SK-N-DZ (cell line): ENCODE data around the gene LHX2. TPM values are rescaled to one million over a fixed set of nuclear protein-coding genes. Genes with fewer than 3 reads are reported as not detected.
A peak's percentile ranks its signal among the peaks of the same experiment; 100 is the strongest.
"Not testable (repeated sequence)": the region's sequence is repeated elsewhere in the genome, so short reads cannot be mapped to it uniquely, and the experiment has no call there.

Experiments used
- DNase-seq: peaks from one replicate; pipeline ENCODE4 v3.0.0-alpha.2; 2015; ENCODE audit warnings: low spot score
- polyA plus RNA-seq, 2 experiments: library from polyadenylated mRNA; depleted of rRNA; stranded (reverse); fragments of >200 nt; gene quantifications; 2 replicates each; pipeline ENCODE4 v1.2.3, GENCODE V29; 2014

The LHX2 gene
- 3.8 and 5.2 TPM in 2 replicates for polyA plus RNA-seq (2014; cell fraction: cytosol; rRNA removed)
- 2.3 and 3.3 TPM in 2 replicates for polyA plus RNA-seq (2014; cell fraction: nucleus; rRNA removed)

DNA sequence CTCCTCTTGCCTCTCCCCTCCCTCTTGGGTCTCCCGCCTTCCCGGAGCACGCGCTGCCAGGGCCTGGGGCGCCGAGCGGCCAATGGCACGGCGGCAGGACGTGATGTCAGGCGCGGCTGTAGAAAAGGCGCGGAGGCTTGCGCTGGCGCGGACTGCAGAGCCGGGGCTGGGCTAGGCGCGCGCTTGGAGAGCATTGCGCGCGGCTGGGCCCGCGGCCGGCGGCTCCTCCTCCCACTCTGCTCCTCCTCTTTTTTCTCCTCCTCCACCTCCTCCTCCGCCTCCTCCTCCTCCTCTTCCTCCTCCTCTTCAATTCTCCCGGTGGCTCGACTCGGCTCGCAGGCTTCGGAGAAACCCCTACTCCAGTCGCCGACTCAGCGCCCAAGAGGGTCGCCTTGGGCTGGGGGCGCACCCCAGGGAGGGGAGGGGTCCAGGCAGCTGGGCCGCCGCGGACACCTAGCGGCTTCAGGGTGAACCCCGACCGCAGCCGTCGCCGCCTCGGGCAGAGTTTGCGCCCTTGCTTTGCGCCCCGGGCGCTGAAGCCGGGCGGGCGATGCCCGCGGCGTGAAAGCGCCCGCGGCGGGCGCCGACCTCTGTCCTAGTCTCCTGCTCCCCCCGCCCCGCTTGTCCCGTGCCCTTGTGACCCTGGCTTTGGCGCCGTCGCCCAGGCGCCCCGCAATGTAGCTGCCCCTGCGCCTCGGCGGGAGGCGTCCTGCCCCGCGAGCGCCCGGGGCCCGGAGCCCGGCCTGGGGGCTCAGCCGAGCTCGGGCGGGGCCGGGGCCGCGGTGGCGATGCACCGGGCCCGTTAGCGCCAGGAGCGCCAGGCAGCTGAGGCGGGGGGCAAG is at the start of gene LHX2:
LHX2 (plus strand) TSS at position 309 of the 842 bp plus-strand sequence. CDS start 581 bp downstream, outside the sequence.
- DNase-seq = peak; percentile 85

GRCh38 chr9:123964761-123965160 is 46.8 kb upstream of the LHX2 start:
- DNase-seq = no peak

- no peak for DNase-seq
Observed at GRCh38 chr9:123965801-123966686, 45.5 kb upstream of the LHX2 start.

- no peak for DNase-seq
Observed at GRCh38 chr9:123967323-123967722, 44.2 kb upstream of the LHX2 start.

DNA sequence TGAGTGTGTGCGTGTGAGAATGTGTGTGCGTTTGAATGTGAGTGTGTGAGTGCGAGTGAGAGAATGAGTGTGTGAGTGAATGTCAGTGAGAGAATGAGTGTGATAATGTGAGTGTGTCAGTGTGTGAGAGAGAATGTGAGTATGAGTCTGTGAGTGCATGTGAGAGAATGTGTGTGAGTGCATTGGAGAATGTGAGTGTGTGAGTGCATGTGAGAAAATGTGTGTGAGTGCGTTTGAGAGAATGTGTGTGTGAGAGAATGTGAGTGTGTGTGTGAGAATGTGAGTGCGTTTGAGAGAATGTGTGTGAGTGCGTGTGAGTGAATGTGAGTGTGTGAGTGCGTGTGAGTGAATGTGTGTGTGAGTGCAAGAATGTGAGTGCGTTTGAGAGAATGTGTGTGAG is 39.0 kb upstream of the LHX2 start:
- DNase-seq = no peak

DNA sequence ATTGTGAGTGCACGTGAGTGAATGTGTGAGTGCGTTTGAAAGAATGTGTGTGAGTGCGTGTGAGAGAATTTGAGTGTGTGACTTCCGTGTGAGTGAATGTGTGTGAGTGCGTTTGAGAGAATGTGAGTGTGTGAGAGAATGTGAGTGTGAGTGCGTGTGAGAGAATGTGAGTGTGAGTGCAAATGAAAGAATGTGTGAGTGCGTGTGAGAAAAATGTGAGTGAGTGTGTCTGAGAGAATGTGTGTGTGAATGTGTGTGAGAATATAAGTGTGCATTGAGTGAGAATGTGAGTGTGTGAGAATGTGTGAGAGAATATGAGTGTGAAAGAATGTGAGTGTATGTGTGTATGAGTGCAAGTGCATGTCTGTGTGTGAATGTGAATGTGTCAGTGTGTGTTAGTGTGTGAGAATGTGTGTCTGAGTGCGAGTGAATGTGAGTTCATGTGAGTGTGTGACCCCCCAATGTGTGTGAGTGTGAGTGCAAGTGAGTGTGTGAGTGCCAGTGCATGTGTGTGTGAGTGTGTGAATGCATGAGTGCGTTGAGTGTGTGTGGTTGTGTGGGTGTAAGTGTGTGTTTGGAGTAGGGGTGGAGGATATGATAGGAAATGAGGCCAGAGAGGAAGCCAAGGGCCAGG is 37.9 kb upstream of the LHX2 start:
- DNase-seq = no peak

- DNase-seq = no peak
Observed at GRCh38 chr9:123974471-123974870, 37.1 kb upstream of the LHX2 start.

GRCh38 chr9:123975871-123976270 is 35.7 kb upstream of the LHX2 start:
- DNase-seq = no peak

DNA sequence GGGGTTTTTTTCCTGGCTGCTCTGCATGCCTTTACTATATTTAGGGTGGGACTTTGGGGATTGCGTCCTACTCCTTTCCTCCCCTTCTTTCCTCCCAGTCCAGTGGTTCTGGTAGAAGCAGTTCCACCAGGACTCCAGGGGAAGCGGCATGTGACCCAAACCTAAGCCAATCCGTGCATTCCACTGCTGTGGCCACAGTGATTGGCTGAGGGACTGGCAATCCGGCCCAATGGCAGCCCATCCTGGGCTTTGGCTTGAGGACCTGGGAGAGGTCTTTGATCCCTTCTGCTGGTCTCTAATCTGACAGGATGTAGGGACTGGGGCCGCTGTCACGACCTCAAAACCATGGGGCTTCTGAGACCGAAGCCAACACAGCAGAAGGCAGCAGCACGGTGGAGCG is 35.0 kb upstream of the LHX2 start:
- not testable (repeated sequence) for DNase-seq

DNA sequence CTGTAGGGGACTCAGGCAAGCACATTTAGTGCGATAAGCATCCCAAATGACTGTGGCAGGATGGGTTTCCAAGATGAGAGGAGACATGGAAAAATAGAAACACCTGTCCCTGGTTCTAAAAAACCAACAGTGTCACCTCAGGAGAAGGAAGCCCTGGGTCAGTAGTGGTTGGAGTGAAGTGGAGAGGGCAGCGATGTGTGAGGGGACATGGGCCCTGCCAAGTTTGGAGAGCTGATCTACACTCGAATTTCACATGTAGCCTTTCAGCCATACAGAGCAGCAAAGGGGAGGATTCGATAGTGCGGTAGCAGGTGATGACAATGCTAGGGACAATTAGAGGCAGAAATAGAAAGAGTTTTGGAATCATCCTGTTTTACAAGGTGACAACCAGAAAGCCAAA is 32.6 kb upstream of the LHX2 start:
- no peak for DNase-seq

- DNase-seq = no peak
Observed at GRCh38 chr9:123982535-123982934, 29.0 kb upstream of the LHX2 start.

- DNase-seq = no peak
Observed at GRCh38 chr9:123983047-123983446, 28.5 kb upstream of the LHX2 start.

- no peak for DNase-seq
Observed at GRCh38 chr9:123984802-123985201, 26.8 kb upstream of the LHX2 start.

GRCh38 chr9:123985869-123986268 is 25.7 kb upstream of the LHX2 start:
- no peak for DNase-seq

- DNase-seq = no peak
Observed at GRCh38 chr9:123990427-123990826, 21.1 kb upstream of the LHX2 start.

GRCh38 chr9:123992679-123993078 is 18.9 kb upstream of the LHX2 start:
- DNase-seq = not testable (repeated sequence)

DNA sequence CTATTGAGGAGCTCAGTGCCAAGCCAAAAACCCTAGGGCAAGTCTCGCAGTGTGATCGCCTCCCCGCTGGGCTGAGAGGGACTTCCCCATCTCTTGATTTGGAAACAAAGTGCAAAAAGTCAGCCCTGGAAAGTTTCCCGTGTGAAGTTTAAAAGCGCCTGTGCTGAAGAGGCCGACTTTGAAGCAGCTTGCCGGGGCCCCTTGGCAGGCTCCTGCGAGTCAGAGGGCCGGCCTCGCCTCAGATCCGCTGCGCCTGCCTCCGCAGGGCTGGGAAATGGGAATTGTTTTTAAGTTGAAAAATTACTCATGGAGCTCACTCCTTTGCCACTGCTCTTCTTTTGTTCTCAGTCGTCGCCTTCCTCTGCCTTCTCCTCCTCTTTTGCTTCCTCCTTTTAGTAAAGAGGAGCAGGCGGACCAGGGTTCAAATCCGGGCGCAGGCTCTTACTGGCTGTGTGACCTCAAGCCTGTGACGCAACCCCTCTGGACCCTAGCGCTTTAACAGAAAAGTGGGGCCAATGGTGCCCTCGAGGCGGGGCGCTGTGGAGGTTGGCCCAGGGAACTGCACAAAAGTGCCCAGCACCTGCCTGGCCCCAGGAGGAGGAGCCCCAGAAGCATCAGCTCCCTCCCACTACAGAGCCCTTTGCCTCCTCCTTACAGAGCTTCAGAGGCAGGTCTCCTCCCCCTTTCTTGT is 14.7 kb upstream of the LHX2 start:
- no peak for DNase-seq

GRCh38 chr9:123997665-123998277 is 13.8 kb upstream of the LHX2 start:
- DNase-seq = no peak

DNA sequence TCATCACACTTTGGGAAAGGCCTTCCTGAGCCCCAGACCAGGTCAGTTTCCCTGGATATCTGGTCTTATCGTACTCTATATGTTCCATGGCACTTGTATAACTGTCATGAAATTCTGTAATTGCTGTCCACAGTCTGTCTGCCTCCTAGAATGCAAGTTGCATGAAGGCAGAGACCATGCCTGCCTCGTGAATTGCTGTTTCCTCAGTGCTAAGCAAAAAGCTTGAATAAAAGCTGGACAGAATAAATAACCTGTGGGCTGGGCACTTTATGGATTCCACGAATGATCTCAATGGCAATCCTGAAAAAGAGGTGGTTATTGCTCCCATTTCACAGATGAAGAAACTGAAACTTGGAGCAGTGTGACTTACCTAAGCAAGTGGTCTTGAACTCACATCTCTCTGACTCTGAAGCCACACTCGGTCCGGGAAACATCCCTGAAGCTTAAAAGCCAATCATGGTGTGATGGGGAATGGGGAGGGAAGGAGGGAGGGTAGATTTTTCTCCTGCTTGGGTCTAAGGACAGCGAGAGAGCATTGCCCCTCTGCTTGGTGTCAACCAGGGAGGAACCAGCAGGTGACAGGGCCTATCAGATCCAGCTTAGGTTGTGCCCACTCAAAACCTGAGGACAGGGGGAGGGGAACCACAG is 13.2 kb upstream of the LHX2 start:
- no peak for DNase-seq

DNA sequence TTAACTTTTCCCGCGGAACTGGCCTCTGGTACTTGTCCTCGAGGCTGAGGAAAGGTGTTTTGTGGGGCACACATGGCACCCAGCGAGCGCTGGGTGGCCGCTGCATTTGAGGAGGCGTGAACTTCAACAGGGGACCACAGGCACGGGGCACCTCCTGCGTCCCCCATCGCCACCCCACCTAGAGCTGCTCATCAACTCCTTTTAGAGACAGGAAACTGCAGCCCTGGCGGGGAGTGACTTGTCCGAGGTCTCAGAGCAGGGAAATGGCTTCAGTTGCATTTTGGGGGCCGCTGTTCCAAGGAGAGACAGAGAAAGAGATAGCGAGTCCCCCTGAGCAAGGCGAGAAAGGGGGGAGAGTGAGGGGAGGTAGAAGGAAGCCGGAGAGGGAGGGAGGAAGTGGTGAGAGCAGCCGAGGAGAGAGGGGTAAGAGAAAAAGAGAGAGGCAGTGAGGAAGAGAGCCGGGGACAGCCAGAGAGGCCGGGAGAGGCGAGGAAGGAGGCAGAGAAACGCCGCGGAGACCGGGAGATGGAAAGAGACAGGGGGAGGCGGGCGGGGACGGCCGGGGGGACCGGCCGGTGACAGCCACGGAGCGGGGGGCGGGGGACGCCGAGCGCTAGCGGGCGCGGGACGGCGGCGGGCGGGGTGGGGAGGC is 12.5 kb upstream of the LHX2 start:
- DNase-seq = no peak
